Peyer's patch (tissue), 4 donors: ENCODE data around the gene CLTCL1.

Experiments used
- POLR2A ChIP-seq, 2 donors: fragments of 450-650 bp; IDR thresholded peaks; one replicate each; pipeline ENCODE4 v1.5.1; 2017; ENCODE audit warnings: antibody characterized with exemption in 2 of 2, mild to moderate bottlenecking in 2 of 2, moderate library complexity in 2 of 2
- TF ChIP-seq, protein P1 (sequence below), 6 experiments: fragments of 450-650 bp in 4 of 6; fragments of 200-600 bp in 2 of 6; sonication (generic) in 1 of 6; IDR thresholded peaks; one replicate each; pipeline ENCODE4 v1.5.1; 2017 to 2019; ENCODE audit warnings: antibody characterized with exemption in 6 of 6, mild to moderate bottlenecking in 3 of 6, moderate library complexity in 1 of 6

DNA sequence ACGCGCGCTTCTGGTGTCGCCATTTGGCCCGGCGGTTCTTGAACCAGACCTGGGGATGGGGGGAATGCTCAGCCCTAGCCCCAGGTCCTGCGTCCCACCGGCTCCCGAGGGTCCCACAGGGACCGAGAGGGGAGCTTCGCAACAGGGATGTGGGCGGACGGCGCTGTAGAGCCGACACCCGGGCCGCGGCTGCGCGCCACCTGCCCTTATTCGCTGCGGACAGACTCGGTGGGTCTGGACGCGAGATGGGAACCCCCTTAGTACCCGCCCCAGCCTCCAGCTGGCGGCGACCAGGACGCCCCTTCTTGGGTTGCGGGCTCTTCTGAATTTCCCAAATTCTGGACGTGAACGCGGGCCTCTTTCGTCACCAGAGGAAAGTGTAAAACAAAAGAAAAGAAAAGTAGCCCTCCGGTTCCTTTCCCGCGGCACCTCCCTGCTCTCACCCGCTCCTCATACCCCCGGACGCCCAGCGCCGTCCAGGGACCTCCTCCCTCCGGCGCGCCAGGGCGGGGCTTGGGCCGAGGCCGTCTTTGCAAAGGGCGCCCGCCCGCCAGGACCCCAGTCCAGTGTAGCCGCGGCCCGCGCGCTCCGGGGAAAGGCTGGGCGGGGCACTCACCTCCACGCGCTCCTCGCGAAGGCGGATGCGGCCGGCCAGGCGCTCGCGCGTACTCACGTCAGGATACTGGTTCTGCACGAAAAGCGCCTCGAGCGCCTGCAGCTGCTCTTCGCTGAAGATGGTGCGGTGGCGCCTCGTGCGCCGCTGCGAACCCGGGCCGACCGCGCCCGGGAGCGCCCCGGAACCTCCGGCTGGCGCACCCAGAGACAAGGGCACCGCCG lies 142.3 kb downstream of the CLTCL1 start:
- TF ChIP-seq, protein P1, sequence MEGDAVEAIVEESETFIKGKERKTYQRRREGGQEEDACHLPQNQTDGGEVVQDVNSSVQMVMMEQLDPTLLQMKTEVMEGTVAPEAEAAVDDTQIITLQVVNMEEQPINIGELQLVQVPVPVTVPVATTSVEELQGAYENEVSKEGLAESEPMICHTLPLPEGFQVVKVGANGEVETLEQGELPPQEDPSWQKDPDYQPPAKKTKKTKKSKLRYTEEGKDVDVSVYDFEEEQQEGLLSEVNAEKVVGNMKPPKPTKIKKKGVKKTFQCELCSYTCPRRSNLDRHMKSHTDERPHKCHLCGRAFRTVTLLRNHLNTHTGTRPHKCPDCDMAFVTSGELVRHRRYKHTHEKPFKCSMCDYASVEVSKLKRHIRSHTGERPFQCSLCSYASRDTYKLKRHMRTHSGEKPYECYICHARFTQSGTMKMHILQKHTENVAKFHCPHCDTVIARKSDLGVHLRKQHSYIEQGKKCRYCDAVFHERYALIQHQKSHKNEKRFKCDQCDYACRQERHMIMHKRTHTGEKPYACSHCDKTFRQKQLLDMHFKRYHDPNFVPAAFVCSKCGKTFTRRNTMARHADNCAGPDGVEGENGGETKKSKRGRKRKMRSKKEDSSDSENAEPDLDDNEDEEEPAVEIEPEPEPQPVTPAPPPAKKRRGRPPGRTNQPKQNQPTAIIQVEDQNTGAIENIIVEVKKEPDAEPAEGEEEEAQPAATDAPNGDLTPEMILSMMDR (IDR thresholded peaks at IDR 0.05), result no peak
- TF ChIP-seq POLR2A (IDR thresholded peaks at IDR 0.05), result no peak
